ENCODE measurements around the gene AVP. TPM values are rescaled to one million over a fixed set of nuclear protein-coding genes. Genes with fewer than 3 reads are reported as not detected.
A peak's percentile ranks its signal among the peaks of the same experiment; 100 is the strongest.

AVP gene
- total and polyA plus RNA-seq, 2 of the 13 experiments (the other 11 are each of a cell fraction or from before 2014, with no cell fraction given): 0.12 TPM; not detected in 1

- TF ChIP-seq KLF15 (CRISPR knock-in tag; IDR thresholded peaks at IDR 0.05; ENCODE audit: borderline replicate concordance) (no peak), USF2 (IDR thresholded peaks at IDR 0.05; ENCODE audit: low read depth, low read length) (no peak), USF2 (CRISPR knock-in tag; IDR thresholded peaks at IDR 0.05; ENCODE audit: borderline replicate concordance) (no peak; the same call in 1 of the 2 replicates), ZSCAN30 (CRISPR knock-in tag; IDR thresholded peaks at IDR 0.05) (no peak), NFE2L2 (IDR thresholded peaks at IDR 0.05; ENCODE audit: low read length) (no peak), CCAR2 (optimal IDR thresholded peaks at IDR 0.05; ENCODE audit: low read depth, low read length) (no peak), ZNF639 (CRISPR knock-in tag; conservative IDR thresholded peaks at IDR 0.05) (0 out of 2 replicates have a peak, but pooled peaks have one; percentile 14), RFX1 (IDR thresholded peaks at IDR 0.05) (no peak), RXRB (CRISPR knock-in tag; IDR thresholded peaks at IDR 0.05; ENCODE audit: borderline replicate concordance) (peak; percentile 91), ZNF609 (CRISPR knock-in tag; IDR thresholded peaks at IDR 0.05; ENCODE audit: borderline replicate concordance) (peak; percentile 87), SKIL (CRISPR knock-in tag; IDR thresholded peaks at IDR 0.05; ENCODE audit: borderline replicate concordance) (peak; percentile 90), SNAPC2 (CRISPR knock-in tag; IDR thresholded peaks at IDR 0.05) (0 out of 2 replicates have a peak, but pooled peaks have one; percentile 8), RFX5 (IDR thresholded peaks at IDR 0.05; ENCODE audit: low read depth, low read length) (no peak), HMGXB4 (CRISPR knock-in tag; IDR thresholded peaks at IDR 0.05; ENCODE audit: borderline replicate concordance in 1 of 2, low read depth in 1 of 2) (no peak)
Measured at GRCh38 chr20:3106658-3107463, 22.3 kb upstream of the AVP start (continued).

Data from HepG2 (cell line).